Left ventricle myocardium superior (tissue), 1 donor: ENCODE data around the gene FBXO48. TPM values are rescaled to one million over a fixed set of nuclear protein-coding genes. Genes with fewer than 3 reads are reported as not detected.
A peak's percentile ranks its signal among the peaks of the same experiment; 100 is the strongest.
"Not testable (repeated sequence)": the region's sequence is repeated elsewhere in the genome, so short reads cannot be mapped to it uniquely, and the experiment has no call there.

Experiments
- ATAC-seq: fragments of 200-7000 bp; cut with Tn5 transposase; one replicate; pipeline ENCODE4 v1.9.1; 2020; ENCODE audit warnings: mild to moderate bottlenecking, moderate library complexity
- DNase-seq: peaks from one replicate; pipeline ENCODE4 v3.0.0-alpha.2; 2020
- intact Hi-C: fragments of 100-400 bp; cut with micrococcal nuclease; formaldehyde crosslinking; loops from one replicate; pipeline ENCODE4 v1.11.0; 2022
- total RNA-seq: library from RNA; stranded (reverse); fragmentation: NEBNext Ultra II Directional; extraction: Animal tissue kit (Norgen Biotek cat#: 25700); gene quantifications from one replicate; pipeline ENCODE4 v1.2.1, GENCODE V29; 2021
- donor health status: DM: no; HTN: yes; CAD: no; lungs with severe emphysema.

Gene FBXO48
- total RNA-seq, 1 donor from 2014 or later, result 0.92 TPM

GRCh38 chr2:68446425-68446824 lies 20.7 kb downstream of the FBXO48 start:
- not testable (repeated sequence) for ATAC-seq, DNase-seq
- intact Hi-C loops, result loop anchor here (10.0 kb wide), 1 partner anchor 252 kb away; no protein-coding TSS in a partner anchor

DNA sequence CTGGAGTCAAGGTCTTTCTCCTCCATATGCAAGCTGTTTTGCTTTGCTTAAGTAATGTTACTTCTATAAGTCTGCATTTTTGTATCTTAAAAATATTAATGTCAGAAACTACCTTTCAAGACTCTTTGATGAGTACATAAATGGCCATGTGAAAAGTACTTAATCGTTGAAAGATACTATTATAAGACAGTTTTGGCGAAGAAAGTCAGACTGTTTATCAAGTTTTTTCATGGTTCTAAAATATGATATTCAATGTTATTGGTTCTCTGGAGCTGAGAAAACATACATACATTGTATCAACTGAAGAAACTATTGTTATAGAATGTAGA lies 25.1 kb downstream of the FBXO48 start:
- DNase-seq (no peak), ATAC-seq (no peak)
- intact Hi-C loops, result loop anchor here (5.0 to 10.0 kb wide), 2 partner anchors 80 to 247 kb away; no protein-coding TSS in a partner anchor

GRCh38 chr2:68441179-68441993 lies 25.7 kb downstream of the FBXO48 start:
- DNase-seq (peak; percentile 63), ATAC-seq (peak; percentile 90)
- intact Hi-C loops, result loop anchor here (5.0 to 10.0 kb wide), 2 partner anchors 79 to 247 kb away; no protein-coding TSS in a partner anchor

DNA sequence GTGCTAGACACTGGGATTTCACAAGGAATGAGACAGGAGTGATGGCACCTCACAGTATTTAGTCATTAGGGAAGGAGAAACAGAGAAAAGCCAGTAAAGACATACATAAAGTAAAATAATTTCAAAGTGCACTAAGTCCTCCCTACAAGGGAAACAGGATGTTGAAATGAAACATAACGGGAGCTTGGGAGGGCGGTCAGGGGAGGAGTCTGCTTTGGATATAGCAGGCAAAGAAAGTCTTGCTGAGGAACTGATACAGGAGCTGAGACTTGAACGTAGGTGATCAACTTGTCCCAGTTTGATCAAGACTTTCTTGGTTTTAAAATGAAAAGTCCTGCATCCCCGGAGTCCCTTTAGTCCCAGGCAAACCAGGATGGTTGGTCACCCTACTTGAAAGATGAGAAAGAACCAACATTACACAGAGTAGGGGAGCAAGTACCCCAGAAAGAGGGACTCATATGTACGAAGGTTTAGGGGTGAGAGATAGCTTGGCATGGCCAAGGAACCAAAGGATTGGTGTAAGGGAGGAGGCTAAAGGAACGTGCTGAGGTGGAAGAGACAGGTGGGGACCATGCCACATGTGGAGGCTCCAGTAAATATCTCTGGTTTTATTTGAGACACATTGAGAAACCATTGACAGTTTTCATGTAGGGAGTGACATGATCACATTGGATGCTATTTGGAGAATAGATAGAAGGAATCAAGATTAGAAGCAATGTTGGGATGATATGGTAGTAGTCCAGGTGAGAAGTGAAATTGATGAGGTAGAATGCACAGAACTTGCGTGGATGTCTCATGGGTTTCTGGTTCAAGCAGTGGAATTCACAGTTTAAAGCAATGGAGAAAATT lies 28.4 kb downstream of the FBXO48 start:
- ATAC-seq, result no peak
- intact Hi-C loops, result no loop called here
- DNase-seq, result no peak

GRCh38 chr2:68436270-68436669 lies 30.8 kb downstream of the FBXO48 start:
- DNase-seq (no peak), ATAC-seq (no peak)
- intact Hi-C loops, result no loop called here

DNA sequence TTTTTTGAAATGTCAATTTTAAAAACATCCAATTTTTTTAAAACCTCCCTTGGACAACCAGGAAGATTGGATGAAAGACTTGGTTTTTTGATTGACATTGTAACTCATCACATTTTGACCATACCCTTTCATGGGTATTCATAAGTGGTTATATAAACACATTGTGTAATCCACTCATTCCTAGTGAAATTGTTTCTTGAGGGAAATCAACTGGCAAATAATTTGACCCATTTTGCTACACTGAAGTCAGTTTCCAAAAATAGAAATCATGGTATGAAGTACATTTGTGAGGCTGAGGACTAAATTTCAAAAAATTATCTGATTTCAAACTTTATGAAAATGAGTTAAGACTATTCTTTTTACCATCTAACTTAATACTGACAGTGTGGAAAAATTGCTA lies 31.5 kb downstream of the FBXO48 start:
- ATAC-seq (peak; percentile 13), DNase-seq (no peak)
- intact Hi-C loops, result no loop called here

DNA sequence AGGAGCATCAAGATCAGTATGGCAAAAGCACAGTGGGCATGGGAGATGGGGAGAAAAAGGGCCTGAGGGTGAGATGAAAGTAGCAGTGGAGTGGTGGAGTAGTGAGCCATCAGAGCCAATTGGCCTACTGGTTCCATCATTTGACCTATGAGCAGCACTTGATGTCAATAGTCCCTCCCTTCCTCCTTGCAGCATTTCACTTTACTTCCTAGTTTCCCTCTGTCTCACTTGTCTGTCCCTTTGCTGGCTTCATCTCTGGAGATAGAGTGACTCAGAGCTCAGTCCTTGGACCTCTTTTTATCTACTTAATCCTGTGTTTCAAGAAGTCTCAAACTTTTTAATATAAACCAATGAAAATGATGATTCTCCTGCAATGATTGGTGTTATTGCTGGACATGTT lies 32.1 kb downstream of the FBXO48 start:
- no peak for ATAC-seq

DNA sequence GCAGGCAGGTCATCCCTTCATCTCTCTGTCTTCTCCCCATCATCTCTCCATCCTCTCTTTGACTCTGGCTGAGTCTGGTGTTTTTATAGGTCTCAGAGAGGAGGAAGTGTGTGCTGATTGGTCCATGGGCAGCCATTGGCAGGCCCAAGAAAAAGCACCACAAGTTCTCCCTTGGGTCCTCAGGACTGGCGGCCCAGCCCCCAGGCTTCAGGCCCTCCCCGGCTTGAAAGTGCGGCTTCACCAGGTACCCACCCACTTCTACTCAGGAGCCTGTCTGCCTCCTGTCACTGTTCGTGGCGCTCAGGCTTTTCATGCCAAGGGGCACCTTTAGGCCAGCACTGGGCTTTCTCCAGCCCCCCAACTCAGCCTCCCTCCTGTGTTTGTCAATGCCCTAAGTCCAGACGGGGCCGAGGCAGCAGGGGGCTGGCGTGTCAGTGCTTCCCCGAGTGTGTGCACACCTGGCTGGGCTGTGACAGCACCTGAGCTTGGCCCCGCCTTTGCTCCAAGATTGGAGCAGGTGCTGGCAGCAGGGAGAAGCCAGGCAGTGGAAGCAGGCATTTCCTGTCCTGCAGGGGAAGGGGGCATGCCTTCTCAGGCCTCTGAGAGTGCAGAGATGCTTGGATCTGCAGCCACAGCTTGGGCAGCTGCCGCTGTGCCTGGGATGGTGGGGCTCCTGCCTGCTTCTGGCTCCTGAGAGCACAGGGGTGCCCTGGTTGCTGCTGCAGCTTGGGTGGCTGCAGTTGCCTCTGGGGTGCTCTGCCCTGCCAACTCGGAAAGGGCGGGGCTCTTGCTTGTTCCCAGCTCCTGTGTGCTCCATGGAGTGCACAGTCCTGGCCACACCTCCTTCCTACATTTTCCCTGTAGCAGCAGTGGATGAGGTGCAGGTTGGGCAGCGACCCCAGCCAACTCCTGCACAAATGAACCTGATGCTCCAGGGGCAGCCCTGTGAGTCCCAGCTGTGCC lies 34.1 kb downstream of the FBXO48 start:
- no peak for ATAC-seq
- intact Hi-C loops, result no loop called here
- DNase-seq, result no peak

More for the DNA sequence above, 32.1 kb downstream of the FBXO48 start:
- intact Hi-C loops, result no loop called here
- DNase-seq, result no peak

DNA sequence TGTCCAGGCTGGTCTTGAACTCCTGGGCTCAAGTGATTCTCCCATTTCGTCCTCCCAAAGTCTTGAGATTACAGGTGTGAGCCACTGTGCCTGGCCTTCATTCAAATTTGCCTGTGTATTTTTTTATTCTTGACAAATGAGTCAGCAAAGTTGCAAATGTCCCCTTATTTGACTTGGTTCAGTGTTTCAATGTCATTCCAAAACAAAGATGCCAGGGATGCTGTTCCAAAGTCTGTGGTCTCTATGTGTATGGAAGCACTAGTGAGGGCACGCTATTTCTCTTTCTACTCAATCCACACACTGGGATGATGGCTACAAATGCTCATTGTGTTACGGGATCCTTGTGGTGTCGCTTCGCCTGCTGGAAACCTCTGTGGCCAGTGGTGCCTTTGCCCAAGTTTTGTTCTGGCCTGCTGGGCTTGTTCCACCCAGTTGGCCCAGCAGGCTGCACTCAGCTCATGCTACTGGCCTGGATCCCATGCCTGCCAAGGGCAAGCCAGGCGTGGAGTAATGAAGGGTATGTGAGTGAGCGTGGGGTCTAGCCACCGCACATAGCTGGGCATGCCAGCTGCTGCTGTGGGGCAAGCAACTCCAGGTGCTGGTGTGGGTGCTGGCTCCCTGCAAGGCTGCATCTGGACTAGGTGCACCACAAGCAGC lies 35.6 kb downstream of the FBXO48 start:
- DNase-seq (peak; percentile 39), ATAC-seq (peak; percentile 33)
- intact Hi-C loops, result no loop called here

DNA sequence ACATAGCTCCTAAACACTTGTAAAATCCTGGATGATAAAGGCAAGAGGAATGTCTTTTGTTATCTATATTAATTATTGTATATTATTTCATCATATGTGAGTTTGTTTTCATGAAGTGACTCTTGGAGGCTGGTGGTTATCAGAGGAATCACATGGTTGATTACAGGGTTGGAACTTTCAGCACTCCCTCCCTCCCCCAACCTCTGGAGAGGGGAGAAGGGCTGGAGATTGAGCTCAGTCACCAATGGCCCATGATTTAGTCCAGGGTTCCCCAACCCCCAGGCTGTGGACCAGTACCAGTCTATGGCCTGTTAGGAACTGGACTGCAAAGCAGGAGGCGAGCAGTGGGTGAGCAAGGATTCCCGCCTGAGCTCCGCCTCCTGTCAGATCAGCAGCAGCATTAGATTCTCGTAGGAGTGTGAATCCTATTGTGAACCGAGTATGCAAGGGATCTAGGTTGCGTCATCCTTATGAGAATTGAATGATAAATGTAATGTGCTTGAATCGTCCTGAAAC lies 37.7 kb downstream of the FBXO48 start:
- ATAC-seq, result no peak
- intact Hi-C loops, result no loop called here
- no peak for DNase-seq

DNA sequence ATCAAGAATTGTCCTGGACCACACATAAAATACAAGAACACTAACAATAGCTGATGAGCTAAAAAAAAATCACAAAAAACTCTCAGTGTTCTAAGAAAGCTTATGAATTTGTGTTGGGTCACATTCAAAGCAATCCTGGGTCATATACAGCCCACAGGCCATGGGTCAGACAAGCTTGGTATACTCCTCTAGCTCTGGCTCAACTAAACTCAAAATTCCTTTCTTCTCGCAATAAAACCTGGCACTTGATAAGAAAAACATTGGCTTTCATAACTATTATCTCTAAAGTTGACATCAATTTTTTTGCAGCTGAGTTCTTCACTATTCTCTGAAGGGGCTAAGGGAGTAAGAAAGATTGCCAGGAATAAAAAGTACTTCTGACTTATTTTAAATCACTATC lies 38.3 kb downstream of the FBXO48 start:
- intact Hi-C loops, result no loop called here
- ATAC-seq, result no peak
- DNase-seq, result no peak

GRCh38 chr2:68428126-68428525 lies 39.0 kb downstream of the FBXO48 start:
- DNase-seq (no peak), ATAC-seq (no peak)
- intact Hi-C loops, result no loop called here

- DNase-seq (no peak), ATAC-seq (no peak)
- intact Hi-C loops, result no loop called here
Measured at GRCh38 chr2:68426848-68427579, 40.1 kb downstream of the FBXO48 start.

- no peak for DNase-seq
- intact Hi-C loops, result no loop called here
- no peak for ATAC-seq
Measured at GRCh38 chr2:68426446-68426845, 40.6 kb downstream of the FBXO48 start.

DNA sequence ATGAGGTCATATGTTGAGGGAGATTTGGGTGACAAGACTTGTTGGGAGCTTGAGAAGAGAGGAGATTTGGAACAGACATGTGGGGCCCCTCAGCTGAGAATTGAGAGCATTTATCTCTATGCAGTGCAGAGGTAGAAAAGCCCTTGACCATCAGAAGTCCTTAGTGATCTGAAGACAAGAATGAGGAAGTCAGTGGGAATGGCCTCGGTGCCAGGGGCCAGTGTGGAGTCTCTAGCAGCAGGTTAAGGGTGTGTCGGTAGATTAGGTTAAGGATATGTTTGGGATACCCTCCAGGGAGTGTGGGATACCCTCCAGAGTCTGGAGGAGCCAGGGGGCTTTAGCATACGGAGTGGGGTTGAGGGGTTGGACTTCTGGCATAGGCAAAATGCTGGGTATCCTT lies 41.6 kb downstream of the FBXO48 start:
- no peak for ATAC-seq
- intact Hi-C loops, result no loop called here
- DNase-seq, result no peak

- ATAC-seq (no peak), DNase-seq (no peak)
- intact Hi-C loops, result no loop called here
Measured at GRCh38 chr2:68423966-68424650, 43.0 kb downstream of the FBXO48 start.

DNA sequence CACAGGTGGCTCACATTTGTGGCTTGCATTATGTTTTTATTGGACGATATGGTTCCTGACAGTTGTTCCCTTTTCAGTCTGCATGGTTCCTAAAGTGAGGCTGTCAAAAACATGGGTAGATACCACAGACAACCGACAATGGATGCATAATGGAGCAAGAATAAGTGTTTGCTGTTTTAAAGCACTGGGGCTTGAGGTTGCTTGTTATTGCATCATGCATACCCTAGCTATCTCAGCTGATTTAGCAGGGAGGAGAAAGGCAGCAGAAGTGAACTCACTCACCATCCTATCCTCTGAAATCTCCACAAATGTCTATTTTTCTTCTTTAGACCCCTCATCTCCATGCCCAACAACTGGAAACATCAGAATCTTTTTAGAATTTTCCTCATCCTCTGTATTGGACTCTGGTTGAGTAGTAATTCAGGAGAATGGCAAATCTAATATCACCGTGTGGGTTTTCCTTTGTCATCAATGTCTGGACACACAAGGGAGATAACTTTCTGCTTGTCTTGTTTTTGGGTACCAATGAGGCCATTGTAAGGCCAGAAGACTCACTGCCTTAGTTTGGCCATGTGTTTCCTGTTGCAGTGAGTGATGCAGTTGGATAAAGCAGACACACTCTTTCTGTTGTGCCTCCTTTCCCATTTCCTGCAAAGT lies 46.7 kb downstream of the FBXO48 start:
- DNase-seq (no peak), ATAC-seq (no peak)
- intact Hi-C loops, result no loop called here
